Omental fat pad (tissue), 4 donors: ENCODE results near the gene EEF2. TPM values are rescaled to one million over a fixed set of nuclear protein-coding genes. Genes with fewer than 3 reads are reported as not detected.
A peak's percentile ranks its signal among the peaks of the same experiment; 100 is the strongest.
"Not testable (repeated sequence)": the region's sequence is repeated elsewhere in the genome, so short reads cannot be mapped to it uniquely, and the experiment has no call there.

ENCODE experiments used
- ATAC-seq: fragments of 150-250 bp; one replicate; pipeline ENCODE4 v1.9.1; 2016; ENCODE audit warnings: mild to moderate bottlenecking, moderate library complexity; ENCODE audit not compliant: low FRiP score
- DNase-seq: peaks from one replicate; pipeline ENCODE4 v3.0.0-alpha.2; 2019; ENCODE audit warnings: low spot score
- small RNA-seq: library from RNA; depleted of rRNA; stranded (forward); fragments of <200 nt; gene quantifications from one replicate; pipeline ENCODE3, GENCODE V24; 2016
- total RNA-seq, 4 donors: library from RNA; depleted of rRNA; stranded (reverse); fragments of >200 nt; gene quantifications; one replicate each; pipeline ENCODE4 v1.1.0, GENCODE V29; 2016
- TF ChIP-seq, protein P1 (sequence below), 3 donors: fragments of 450-650 bp; IDR thresholded peaks; one replicate each; pipeline ENCODE4 v1.5.1; 2016 to 2017; ENCODE audit warnings: antibody characterized with exemption in 3 of 3, mild to moderate bottlenecking in 3 of 3, moderate library complexity in 2 of 3

The EEF2 gene
- total RNA-seq, 4 donors from 2014 or later, result 1,922 to 2,283 (median 2,030) TPM

DNA sequence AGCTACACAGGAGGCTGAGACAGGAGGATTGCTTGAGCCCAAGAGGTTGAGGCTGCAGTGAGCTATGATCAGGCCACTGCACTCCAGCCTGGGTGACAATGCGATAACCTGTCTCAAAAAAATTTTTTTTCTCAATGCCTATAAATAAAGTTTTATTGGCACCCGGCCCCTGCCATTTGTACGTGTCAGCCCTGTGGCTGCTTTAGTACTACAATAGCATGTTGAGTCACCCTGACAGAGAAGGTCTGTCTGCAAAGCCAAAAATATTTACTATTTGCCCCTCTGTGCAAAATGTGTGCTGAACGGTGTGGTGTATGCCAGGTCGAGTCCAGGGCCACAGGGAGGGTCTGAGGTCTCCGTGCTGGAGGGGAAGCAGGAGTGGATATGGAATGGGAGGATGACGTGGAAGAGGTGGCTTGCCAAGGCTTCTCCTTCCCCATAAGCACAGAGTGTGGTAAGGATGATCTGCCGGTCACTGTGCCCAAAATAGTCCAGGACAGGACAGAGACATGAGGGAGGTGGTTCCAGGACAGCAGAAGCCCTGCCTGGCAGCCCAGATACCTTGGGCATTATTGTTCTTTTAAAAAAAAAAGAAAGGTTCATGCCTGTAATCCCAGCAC is 42.4 kb downstream of the EEF2 start:
- DNase-seq (no peak), ATAC-seq (no peak)
- TF ChIP-seq, protein P1, sequence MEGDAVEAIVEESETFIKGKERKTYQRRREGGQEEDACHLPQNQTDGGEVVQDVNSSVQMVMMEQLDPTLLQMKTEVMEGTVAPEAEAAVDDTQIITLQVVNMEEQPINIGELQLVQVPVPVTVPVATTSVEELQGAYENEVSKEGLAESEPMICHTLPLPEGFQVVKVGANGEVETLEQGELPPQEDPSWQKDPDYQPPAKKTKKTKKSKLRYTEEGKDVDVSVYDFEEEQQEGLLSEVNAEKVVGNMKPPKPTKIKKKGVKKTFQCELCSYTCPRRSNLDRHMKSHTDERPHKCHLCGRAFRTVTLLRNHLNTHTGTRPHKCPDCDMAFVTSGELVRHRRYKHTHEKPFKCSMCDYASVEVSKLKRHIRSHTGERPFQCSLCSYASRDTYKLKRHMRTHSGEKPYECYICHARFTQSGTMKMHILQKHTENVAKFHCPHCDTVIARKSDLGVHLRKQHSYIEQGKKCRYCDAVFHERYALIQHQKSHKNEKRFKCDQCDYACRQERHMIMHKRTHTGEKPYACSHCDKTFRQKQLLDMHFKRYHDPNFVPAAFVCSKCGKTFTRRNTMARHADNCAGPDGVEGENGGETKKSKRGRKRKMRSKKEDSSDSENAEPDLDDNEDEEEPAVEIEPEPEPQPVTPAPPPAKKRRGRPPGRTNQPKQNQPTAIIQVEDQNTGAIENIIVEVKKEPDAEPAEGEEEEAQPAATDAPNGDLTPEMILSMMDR (IDR thresholded peaks at IDR 0.05), result no peak

DNA sequence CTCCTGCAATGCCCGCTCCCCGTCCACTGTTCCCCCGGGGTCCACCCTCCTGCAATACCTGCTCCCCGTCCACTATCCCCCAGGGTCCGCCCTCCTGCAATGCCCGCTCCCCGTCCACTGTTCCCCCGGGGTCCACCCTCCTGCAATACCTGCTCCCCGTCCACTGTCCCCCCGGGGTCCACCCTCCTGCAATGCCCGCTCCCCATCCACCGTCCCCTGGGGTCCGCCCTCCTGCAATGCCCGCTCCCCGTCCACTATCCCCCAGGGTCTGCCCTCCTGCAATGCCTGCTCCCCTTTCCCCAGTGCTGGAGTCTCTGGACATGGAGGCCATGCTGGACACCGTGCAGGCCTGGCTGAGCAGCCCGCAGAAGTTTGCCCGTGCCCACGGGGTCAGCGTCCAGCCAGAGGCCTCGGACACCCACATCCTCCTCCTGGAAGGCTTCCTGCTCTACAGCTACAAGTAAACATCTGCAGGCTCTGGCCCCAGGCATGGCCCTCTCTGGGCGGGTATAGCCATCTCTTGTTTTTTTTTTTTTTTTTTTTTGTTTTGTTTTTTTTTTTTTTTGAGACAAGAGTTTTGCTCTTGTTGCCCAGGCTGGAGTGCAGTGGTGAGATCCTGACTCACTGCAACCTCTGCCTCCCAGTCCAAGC is 46.8 kb downstream of the EEF2 start:
- not testable (repeated sequence) for DNase-seq, ATAC-seq

DNA sequence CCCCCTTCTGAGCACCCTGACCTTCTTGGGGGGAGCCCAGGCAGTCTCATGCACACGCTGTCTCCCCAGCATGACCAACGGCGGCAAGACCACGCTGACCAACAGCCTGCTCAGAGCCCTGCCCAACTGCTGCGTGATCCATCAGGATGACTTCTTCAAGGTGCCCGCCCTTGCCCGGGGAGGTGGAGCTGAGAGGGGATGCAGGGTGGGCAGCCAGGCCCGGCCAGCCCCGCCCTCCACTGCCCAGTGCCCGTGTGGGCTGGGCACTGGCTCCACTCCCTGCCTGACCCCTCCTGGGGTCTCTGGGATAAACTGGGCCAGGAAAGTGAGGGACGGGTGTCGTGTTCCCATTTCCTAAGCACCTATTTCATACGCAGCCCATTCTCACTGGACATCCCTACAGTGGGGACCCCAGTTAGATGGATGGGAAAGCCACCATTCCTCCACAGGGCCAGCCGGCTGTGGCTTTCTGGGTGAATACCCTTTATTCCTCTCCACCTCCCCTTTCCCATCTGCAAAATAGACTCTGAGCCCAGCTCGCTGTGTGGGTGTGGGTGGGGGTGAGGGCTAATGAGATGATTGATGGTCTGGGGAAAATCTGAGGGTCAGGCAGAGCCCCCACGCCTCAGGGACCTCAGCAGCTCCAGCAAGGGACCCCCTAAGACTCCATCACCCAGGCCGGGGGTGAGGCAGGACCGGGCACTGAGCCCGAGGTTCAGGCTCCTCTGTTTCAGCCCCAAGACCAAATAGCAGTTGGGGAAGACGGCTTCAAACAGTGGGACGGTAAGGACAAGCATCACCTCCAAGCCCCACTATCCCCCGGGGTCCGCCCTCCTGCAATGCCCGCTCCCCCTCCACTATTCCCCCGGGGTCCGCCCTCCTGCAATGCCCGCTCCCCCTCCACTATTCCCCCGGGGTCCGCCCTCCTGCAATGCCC is 48.5 kb downstream of the EEF2 start:
- DNase-seq (no peak), ATAC-seq (no peak)
- TF ChIP-seq, protein P1 (IDR thresholded peaks at IDR 0.05), result no peak

DNA sequence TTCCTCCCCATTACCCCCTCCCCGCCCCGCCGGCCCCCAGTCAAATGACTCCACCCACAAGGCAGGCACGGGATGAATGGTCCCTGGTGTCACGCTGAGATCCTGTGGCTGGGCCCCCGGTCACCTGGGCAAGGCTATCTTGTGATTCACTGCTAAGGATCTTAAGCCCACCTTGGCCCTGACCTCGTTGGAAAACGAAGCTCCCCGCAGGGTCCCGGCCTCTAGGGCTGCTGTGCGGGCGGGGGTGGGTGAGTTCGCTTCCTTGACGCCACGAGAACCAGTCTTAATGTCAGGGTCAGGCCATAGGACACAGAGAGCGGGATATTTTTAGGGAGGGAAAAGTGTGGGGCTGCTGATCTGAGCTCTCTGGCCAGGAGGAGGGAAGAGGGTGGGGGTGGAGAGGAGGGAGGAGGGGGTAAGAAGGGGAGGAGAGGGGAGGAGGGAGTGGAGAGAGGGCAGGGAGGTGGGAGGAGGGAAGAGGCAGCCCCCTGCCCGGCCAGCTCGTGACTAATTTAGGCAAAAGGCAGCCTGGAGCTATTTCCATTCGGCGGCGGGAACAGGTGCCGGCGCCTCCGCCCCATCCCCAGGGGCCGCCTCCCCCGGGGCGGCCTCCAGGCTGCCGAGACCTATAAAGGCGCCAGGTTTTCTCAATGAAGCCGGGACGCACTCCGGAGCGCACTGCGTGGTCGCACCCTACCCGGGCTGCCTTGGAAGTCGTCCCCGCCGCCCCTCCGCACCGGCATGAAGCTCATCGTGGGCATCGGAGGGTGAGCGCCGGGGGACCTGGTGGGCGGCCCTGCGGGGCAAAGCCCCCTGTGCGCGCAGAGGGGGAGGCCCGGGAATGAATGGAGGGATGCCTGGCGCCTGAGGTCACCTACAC is 52.1 kb downstream of the EEF2 start, which contains the start of gene NMRK2:
Gene NMRK2 (plus strand): TSS at position 139 of the 880 bp plus-strand sequence. CDS start 603 bp downstream, at position 742.
- TF ChIP-seq, protein P1 (IDR thresholded peaks at IDR 0.05), result no peak
- no peak for DNase-seq
- ATAC-seq, result no peak

DNA sequence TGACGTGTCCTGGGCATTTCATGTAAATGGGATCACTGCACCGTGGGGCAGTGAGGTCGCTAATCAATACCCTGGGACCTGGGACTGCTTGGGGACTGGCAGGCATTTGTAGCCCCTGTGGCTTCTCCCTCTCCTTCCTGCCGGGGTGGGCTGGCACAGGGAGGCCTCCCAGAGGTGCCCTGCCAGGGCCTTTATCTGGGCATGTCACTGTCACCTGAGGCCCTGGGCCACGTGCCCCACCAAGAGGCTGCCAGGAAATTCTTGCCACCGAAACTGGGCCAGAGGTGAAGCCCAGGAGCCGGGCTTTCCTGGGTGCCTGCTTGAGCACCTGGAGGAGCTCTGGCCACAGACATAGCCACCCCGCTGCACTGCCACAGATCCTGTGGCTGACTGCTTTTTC is 54.2 kb downstream of the EEF2 start:
- ATAC-seq (no peak), DNase-seq (no peak)
- TF ChIP-seq, protein P1 (IDR thresholded peaks at IDR 0.05), result no peak

Small RNAs within 50 kb of the gene (small RNA-seq; reads per million reads assigned to genes)
- 11.7 reads per million, percentile 89 among the genes with 10 or more reads in this experiment for gene SNORD37

Other genes with a start within 250 kb of the EEF2 start
- 10 to 100 TPM; 13.5 to 24.1 (median 18.7) TPM for gene APBA3, start 223.8 kb downstream of the EEF2 start, total RNA-seq
- gene MRPL54, start 222.8 kb downstream of the EEF2 start, total RNA-seq, result 10 to 100 TPM; 52.4 to 76.3 (median 68.0) TPM
- gene RAX2, start 213.2 kb downstream of the EEF2 start, total RNA-seq, result under 1 TPM in 1 of 4 donors, not detected in 3; 0.19 TPM
- gene MATK, start 199.1 kb downstream of the EEF2 start, total RNA-seq, result 10 to 100 TPM in 1 of 4 donors, 1 to 10 TPM in 2, under 1 TPM in 1; 0.74 to 29.3 (median 3.3) TPM
- gene ZFR2, start 116.4 kb downstream of the EEF2 start, total RNA-seq, result under 1 TPM in 1 of 4 donors, not detected in 3; 0.12 TPM
- gene ATCAY, start 104.8 kb downstream of the EEF2 start, total RNA-seq, result not detected
- gene NMRK2, start 52.4 kb downstream of the EEF2 start, total RNA-seq, result not detected
- gene DAPK3, start 14.4 kb downstream of the EEF2 start, total RNA-seq, result 10 to 100 TPM; 40.7 to 71.7 (median 56.9) TPM
- gene PIAS4, start 22.3 kb upstream of the EEF2 start, total RNA-seq, result 10 to 100 TPM; 10.6 to 21.6 (median 11.2) TPM
- gene ZBTB7A, start 81.4 kb upstream of the EEF2 start, total RNA-seq, result 10 to 100 TPM; 33.3 to 53.3 (median 38.4) TPM
- 10 to 100 TPM; 47.4 to 65.2 (median 61.4) TPM for gene MAP2K2, start 138.7 kb upstream of the EEF2 start, total RNA-seq
- gene CREB3L3, start 168.2 kb upstream of the EEF2 start, total RNA-seq, result not detected
- 10 to 100 TPM; 15.0 to 29.6 (median 21.0) TPM for gene SIRT6, start 197.1 kb upstream of the EEF2 start, total RNA-seq
- 1 to 10 TPM in 2 of 4 donors, under 1 TPM in 2; 0.88 to 1.2 (median 1.0) TPM for gene ANKRD24, start 197.2 kb upstream of the EEF2 start, total RNA-seq
- 10 to 100 TPM in 1 of 4 donors, 1 to 10 TPM in 3; 2.2 to 11.4 (median 5.0) TPM for gene EBI3, start 244.1 kb upstream of the EEF2 start, total RNA-seq